NCI-H226 (cell line): ENCODE data around the gene NTHL1.
A peak's percentile ranks its signal among the peaks of the same experiment; 100 is the strongest.
"Not testable (repeated sequence)": the region's sequence is repeated elsewhere in the genome, so short reads cannot be mapped to it uniquely, and the experiment has no call there.

Experiments
- DNase-seq: peaks from one replicate; pipeline ENCODE4 v3.0.0-alpha.2; 2015

NTHL1 gene

DNA sequence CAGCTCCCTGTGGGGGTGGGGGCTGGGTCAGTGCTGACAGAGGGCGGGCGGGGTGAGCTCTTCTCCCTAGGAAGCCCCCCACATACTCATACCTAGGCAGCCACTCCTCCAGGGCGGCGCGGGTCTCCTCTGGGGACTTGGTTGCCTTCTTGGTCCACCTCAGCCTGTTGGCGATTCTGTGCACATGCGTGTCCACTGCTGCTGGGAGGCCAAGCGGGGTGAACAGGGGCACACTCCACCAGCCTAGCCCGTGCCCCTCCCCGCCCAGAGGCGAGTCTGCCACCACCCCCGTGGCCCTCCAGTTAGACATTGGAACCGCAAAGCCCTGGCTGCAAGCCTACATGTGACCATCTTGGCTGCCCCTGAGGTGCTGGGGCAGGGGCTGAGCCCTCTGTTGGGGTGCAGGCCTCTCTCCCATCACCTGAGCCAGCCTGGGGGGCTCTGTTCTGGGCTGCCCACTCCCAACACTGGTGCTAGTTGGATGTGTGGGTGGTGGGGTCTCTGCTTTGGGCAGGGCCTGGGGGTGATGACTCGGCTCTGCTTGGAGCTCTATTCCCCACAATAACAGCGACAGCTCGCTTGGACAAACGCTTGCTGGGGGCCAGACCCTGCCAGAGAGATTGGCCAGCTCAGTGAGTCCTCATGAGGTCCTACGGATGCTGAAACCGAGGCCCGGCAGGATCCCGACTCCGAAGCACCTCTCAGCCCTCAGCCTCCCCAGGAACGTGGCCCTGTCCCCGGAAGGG is 7.4 kb downstream of the NTHL1 start:
- DNase-seq, result no peak

DNA sequence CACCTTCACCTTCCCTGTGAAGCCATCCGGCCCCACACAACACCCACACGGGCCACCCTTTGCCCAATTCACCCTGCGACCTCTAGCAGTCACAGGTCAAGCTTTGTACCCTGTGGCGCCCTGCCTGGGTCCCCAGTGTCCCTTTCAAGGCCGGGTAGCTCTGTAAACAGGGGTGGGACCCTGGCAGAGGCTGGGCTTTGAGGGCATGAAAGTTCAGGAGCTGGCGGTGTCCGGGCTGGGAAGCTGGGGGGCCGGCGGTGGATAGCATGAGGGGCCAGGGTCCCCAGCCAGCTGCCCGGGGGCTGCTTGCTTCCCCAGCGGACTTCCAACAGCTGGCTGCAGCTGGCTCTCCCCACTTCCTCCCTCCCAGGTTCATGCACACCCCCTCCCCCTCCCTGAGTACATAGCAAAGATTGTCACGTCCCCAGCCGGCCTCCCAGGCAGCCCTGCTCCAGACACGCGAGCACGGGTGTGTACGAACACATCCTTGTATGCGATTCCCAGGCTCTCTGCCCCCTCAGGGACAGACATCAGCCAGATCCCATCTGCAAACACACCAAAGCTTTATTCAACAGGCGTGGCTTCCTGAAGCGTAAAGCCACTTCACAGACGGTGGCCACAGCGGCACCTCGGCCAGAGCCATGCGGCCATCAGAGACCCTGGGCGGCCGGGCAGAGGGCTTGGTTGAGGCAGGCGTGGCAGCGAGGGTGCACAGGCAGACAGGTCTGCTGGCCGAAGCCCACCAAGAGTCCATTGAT is 8.2 kb downstream of the NTHL1 start:
- DNase-seq, result no peak

DNA sequence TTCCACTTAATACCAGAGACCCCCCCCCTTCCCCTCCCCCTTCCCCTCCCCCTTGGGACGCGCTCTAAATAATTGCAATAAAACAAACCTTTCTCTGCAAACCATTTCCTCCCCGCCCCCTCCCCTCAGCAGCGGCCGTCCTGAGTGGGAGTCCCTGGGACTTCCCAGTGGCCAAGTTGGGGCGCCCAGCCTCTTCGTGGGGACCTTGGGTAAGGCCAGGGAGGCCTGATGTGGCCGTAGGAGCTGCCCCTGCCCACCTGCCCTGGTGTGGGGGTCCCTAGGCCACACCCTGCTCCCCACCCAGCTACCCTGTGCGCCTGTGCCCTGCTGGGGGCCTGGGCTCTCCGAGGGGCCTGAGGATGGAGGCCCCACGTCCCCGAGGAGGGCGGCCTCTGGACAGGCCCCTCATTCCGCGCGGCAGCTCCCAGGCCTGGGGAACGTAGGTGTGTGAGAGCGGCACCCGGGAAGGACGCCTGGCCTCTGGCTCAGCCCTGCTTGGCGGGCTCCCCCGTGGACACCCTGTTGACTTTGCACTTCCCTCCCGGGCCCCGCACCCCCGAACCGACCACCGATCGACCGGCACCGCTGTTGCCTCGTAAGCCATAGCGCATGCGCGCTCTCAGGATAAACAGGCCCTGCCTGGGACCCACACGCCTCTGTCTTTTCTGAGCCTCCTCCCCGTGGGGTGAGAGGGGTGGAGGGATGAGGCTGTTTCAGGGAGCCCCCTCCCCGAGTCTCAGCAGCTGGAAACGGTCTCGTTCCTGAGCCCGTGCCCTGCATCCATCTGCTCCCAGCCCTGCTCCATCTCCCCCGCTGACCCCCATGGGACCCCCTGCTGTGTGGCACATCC is 9.0 kb downstream of the NTHL1 start:
- no peak for DNase-seq

DNA sequence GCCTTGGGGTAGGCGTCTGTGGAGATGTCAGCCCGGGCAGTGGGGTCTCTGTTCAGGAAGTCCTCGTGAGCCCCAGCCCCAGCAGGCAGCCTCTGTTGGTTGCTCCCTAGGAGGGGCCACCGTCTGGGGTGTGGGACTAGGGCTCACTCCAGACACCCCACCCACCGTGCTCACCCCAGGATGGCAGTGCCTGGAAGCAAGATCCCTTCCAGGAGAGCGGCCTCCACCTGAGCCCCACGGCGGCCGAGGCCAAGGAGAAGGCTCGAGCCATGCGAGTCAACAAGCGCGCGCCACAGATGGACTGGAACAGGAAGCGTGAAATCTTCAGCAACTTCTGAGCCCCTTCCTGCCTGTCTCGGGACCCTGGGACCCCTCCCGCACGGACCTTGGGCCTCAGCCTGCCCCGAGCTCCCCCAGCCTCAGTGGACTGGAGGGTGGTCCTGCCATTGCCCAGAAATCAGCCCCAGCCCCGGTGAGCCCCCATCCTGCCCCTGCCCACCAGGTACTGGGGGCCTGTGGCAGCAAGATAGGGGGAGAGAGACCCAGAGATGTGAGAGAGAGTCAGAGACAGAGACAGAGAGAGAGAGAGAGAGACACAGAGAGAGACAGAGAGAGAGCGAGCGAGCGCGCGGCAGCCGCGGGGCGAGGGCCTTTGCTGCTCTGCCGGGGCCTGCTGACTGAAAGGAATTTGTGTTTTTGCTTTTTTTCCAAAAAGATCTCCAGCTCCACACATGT is 9.8 kb downstream of the NTHL1 start:
- DNase-seq, result no peak

DNA sequence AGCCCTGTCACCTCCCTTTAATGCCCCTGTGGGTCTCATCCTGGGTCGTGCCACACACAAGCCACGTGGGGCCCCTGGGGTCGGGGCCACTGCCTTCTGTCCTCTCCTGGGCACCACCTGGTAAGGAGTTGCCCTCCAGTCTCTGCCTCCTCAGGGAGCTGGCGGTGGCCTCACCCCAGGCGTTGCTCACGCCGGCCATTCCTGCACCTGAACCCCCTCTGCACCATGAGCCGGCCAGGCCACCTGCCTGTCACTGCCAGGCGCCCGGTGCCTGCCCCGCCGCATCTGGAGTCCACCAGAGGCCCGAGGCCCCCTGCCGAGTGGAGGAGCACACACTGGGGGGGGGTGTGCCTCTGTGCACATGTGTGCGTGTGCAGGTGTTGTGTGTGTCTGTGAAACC is 10.5 kb downstream of the NTHL1 start:
- no peak for DNase-seq

DNA sequence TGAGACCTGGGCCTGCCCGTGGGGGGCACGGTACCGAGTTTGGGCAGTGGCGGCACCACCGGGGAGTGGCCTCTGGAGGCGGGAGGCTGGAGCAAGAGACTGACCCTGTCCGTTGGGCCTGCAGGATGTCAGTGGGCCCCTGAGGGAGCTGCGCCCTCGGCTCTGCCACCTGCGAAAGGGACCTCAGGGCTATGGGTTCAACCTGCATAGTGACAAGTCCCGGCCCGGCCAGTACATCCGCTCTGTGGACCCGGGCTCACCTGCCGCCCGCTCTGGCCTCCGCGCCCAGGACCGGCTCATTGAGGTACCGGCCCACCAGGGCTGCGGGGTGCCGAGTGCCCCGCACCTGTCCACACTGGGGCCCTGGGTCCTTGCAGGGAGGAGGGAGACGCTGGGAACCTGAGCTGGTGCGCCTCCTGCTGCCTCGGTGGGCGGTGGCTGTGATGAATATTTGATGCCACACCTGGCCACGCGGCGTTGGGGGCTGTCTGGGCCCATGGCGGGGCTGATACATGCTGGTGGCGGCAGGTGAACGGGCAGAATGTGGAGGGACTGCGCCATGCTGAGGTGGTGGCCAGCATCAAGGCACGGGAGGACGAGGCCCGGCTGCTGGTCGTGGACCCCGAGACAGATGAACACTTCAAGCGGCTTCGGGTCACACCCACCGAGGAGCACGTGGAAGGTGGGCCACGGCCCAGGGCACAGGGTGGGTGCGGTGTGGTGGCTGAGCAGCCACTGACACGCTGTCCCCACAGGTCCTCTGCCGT is 11.3 kb downstream of the NTHL1 start:
- DNase-seq, result no peak

DNA sequence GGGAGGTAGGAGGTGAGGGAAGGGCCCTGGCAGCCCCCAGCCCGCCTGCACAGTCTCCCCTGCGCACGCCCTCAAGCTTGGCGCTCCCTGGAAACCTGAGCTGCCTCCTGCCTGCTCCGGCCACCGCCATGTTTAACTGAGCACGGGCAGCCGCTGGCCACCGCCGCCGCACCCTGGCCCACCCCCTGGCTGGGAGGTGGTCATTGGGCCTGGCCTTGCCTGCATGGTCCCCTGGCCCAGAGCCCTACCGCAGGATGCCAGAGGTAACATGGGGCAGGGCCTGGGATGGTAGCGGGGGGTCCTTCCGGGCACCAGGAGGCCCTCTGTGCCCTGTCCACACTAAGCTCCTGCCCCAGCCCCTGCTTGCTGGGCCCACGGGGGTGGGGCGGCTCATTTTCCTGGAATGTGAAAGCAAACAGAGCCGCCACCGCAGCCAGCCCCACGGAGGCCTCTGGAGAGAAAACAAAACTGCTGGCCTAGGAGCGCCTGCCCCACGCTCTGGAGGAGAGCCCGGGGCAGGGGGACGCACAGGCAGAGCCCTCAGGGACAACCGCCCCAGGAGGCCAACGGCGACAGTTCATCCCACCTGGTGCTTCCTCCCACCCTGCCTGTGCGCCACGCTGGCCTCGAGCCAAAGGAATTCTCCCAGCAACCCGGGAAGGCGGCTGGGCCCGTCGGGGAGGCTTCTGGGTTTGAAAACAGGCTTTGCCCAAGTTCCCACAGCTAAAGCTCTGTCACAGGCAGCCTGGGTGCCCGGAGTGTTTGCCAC is 12.0 kb downstream of the NTHL1 start:
- no peak for DNase-seq

DNA sequence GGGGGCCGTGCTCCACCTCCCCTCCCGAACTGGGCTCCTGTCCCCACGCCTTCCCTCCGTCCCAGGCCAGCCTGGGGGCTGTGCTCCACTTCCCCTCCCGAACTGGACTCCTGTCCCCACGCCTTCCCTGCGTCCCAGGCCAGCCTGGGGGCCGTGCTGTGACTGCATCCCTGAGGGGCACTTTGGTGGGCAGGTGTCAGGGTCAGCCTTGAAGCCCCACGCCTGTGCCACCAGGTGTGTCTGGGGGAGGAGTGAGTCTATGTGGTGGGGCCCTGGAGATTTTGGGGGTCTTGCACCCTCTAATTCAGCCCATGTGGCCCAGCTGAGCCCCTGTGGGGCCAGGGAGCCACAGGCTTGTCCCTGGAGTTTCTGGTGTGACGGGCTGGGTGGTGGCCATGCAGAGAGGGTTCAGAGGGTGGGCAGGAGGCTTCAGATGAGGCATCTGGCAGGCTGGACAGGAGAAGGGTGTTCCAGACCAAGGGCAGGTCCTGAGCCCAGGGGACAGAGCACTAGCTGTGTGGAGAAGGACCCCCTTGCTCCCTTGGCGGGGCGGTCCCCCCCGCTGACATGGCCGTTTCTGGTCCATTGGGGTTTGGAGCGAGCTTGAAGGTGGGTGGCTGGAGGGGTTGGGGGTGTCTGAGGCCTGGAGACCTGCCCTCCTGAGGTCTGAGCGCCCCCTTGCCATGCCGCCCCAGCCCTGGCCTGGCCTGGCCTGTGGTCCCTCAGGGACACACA is 12.8 kb downstream of the NTHL1 start:
- no peak for DNase-seq

DNA sequence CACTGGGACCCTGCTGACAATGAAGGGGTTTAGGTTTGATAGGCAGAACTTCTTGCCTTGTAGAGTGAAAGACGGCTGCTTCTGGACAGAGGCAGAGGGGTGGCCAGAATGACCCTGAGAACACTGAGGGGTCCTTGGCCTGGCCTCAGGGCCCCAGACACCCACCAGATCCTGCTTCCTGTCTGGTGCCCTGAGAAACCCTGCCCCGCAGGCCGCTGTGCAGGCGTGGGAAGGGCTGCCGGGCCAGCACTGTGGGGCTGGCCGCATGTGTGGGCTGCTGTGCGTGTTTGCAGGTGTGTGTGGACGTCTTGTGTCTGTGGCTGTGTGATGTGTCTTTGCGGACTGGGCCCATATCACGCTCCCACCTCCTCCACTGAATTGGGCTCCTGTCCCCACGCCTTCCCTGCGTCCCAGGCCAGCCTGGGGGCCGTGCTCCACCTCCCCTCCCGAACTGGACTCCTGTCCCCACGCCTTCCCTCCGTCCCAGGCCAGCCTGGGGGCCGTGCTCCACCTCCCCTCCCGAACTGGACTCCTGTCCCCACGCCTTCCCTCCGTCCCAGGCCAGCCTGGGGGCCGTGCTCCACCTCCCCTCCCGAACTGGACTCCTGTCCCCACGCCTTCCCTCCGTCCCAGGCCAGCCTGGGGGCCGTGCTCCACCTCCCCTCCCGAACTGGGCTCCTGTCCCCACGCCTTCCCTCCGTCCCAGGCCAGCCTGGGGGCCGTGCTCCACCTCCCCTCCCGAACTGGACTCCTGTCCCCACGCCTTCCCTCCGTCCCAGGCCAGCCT is 13.5 kb downstream of the NTHL1 start:
- not testable (repeated sequence) for DNase-seq

DNA sequence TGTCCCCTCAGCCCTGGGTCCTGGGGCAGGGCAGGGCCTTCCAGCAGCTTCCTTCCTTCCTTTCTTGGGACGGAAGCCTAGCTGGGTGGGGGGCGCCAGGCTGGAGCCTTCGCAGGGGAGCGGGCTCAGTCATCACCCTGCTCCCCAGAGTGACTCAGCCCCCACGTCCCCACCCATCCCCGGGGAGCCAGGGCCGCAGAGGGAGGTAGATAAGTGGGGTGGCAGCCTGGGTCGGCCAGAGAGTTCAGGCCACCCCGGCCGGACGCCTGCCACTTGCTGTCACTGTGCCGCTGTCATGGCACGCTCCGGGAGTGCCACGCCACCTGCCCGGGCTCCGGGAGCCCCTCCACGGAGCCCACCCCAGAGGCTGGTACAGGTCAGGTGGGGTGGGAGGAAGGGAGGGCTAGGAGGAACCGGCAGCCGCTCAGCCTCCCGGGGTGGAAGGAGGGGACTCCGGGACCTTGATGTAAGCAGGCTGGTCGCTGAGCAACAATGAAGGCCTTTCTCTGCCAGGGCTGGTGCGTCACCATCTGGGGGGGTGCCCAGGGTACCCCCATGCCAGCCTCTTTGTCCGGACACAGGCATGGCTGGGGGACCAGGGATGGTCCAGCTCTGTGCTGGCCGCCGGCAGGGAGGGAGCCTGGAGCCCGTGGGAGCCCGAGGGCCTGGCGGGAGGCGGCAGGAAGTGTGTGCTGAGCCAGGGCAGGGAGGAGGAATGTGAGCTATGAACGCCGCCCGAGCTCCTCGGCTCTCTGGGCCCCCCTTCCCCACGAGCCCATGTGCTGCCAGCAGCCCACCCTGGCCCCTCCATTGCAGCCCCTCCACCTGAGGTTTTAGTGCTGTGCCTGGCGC is 14.4 kb downstream of the NTHL1 start:
- DNase-seq, result peak; percentile 76

DNA sequence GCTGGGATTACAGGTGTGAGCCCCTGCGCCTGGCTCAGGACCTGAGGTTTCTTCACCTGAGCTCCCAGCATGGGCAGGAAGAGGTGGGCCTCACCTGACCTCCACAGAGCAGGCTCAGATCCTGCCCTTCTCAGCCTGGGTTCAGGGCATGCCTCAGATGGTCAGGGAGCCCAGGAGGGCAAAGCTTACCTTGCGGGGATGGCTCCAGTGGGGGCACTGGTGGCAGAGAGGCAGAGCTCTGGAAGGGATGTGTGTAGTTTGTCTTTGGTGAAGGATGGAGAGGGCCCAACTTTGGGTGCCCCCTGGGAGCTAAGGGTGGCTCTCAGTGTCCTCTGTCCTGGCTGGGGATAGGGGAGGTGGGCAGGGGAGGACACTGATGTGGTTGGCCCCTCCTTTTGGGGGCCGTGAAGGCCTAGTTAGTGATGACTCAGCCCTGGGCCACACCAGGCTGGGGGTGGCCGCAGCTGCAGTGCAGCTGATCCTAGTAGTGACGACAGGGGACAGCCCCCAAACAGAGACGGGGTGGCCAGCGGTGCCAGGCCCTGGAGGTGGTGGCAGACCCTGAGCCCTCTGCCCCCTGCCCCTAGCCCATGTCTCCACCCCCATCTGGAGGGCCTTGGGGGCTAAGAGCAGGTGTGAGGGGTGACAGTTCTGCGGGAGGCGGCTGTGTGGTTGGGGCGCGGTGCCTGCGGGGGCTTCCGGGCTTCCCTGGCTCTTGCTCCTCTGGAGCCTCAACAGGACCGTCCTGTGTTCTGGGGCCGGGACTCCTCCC is 15.2 kb downstream of the NTHL1 start:
- no peak for DNase-seq

DNA sequence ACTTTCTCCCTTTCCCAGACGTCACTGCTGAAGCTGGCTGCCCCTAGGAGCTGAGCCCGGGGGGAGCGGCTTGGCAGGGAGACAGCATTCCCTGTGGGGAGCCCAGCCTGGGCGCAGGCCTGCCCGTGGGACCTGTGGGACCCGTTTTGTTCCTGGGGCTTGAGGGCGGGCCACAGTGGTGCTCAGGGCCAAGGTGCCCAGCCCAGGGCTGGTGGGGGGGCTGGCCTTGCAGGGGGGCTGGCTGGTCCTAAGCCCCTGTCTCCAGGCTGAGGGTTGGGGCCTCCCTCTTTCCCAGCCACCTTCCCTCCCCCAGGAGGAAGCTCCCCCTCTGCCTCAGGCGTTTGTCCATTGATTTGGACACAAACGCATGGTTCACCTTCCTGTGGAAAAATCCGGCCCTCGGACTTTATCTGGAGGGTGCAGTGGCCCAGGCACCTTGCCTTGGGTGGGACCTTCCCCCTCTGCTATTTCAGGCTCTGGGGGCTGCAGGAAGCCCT is 16.5 kb downstream of the NTHL1 start:
- no peak for DNase-seq

DNA sequence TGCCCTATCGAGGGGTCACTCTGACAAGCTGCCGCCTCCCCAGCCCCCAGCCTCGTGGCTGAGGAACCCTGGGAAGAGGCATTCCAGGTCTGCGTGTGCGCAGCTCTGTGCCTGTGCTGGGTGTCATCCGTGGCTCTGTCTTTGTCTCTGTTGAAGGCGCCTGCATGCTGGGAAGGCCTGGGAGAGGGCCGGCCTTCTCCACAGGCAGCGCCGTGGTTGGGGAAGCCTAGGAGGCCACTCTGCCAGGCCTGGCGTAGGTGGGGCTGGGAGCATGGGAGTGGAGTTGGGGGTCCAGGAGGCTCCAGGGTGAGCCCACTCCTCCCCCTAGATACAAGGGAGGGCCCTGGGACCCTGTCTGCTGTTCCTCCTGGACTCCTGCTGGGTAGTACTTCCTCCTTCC is 17.6 kb downstream of the NTHL1 start:
- no peak for DNase-seq

DNA sequence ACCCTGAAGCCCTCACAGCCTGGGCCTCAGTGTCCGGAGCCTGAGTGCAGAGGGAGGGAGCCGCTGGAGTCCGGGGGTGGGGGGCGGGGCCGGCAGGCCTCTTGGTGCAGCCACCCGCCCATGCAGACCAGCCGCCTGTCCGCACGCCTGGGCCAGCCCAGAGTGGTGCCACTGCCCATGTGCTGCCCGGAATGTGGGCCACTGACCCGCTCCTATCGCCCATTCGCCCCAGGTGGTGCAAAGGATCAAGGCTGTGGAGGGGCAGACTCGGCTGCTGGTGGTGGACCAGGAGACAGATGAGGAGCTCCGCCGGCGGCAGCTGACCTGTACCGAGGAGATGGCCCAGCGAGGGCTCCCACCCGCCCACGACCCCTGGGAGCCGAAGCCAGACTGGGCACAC is 18.3 kb downstream of the NTHL1 start:
- DNase-seq, result no peak

DNA sequence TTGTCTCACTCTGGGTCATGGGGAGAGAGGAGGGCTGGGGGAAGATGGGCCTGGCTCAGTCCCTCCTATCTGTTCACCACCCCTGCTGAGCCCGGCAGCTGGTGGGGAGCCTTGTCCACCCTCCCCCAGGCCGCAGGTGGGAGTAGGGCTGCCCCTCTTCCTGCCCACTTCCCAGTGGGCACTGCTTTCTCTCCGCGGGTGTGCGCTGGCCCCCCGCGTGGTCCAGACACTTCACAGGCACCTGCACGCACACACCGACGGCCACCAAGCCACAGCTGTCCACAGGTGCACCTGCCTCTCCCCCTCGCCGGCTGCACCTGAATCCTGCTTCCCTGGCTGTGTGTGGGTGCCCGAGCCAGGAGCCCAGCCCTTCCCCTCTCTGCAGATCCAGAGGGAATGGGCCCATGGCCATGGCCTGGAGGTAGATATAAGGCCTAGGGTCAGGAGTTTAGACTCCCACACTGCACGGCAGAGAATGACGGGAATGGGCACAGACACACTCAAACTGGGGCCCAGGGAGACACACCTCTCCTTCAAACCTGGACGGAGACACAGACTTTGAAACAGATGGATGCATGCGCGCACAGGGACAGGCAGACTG is 18.9 kb downstream of the NTHL1 start:
- DNase-seq, result no peak

DNA sequence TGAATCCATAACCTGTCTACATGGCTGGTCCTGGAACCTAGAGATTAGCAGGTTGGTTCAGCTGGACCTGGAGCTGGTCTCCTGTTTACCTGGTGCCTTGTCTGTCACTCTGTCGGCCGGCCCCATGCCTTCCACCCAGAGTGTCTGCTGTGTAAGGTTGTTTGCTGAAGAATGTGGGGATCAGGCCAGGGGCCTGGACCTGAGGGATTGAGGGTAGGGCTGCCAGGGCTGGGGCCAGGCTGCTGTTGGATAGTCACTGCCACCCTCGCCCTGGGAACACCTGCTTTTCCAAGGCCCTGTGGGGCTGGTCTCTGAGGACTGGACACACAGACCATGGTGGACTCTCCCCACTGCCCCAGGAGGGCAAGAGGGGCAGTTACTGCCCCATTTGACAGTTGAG is 19.5 kb downstream of the NTHL1 start:
- no peak for DNase-seq
